ENCODE data around the gene KLHL17.

Gene KLHL17

DNA sequence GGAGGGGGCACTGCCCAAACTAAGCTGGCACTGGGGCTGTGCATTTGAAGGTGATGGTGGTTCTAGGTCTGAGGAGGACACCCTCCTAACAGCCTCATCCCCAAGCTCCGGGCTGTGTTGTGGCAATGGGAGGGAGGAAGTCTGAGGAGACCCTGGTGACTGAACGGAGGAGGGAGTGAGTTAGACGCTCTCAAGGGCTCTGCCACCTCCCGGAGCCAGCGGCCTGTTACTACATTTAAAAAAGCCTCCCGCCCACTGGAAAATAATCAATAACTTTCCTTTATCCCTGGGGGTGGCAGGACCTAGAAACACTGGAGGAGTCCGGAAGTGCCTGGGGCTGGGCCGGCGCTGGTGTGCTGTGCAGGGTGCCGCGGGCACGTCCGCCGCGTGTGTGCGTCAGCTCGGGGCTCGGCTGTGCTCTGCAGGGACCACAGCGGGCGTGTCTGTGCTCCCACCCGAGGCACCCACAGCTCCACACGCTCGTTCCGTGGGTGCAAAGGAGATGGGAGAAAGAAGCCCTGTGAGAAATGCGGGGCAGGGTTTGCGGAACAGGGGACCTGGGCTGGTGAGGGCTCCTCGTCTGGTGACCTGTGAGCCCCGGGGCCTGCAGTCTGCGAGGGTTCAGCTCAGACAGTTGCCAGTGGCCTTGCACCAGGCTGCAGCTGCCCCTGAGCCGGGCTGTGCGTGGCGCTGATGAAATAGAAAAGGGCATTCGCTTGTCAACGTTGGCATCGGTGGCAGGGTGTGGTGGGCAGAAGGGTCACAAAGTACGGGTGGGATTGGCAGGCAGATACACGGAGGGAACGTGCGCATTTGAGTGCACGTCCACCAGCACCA is 31.3 kb upstream of the KLHL17 start:
- H3K27ac Mint-ChIP-seq = no peak overlapping the region
- H3K9me3 Mint-ChIP-seq = no peaks in the 10 kb centered on the region
- H3K27me3 Mint-ChIP-seq = peaks cover 92% of the 10 kb centered on the region
- CTCF ChIA-PET = interaction anchor here (0.7 kb wide), 1 partner anchor 17 kb away, joined by 3 read pairs; no protein-coding TSS in a partner anchor
- H3K4me1 Mint-ChIP-seq = peaks cover 3% of the 10 kb centered on the region
- no peak for DNase-seq
- H3K4me3 Mint-ChIP-seq = no peak overlapping the region
- H3K36me3 Mint-ChIP-seq = no peaks in the 10 kb centered on the region

DNA sequence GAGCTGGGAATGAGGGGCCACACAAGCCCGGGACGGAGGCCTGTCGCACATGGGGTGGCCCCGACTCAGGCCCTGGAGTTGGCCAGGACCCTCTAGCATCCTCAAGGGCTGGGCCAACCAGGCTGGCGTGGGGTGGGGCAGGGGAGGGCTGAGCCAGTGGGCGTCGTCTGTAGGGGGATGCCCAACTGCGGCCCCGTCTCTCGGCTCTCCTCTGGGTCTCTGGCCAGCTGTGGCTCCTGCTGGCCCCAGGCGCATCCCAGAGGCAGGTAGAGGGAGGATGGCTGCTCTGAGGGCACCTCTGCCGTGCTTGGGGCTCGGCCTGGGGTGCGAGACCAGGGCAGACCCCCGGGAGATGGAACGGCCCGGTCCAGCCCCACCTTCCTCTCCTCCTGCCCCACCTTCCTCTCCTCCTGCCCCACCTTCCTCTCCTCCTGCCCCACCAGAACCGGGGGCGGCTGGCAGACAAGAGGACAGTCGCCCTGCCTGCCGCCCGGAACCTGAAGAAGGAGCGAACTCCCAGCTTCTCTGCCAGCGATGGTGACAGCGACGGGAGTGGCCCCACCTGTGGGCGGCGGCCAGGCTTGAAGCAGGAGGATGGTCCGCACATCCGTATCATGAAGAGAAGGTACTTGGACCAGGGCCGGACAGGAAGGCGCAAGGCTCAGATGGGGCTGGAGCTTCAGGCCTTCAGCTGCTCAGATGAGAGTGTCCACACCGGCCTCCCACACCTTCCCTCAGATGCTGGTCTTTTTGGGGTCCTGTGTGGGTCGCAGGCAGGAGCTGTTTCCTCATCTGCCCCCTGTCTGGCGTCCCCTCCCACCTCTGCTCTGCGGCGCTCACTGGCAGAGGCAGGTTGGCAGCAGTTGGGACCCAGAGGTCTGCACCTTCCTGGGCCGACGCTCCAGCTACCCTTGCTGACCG is 30.4 kb upstream of the KLHL17 start:
- Mint-ChIP-seq H3K4me3 (no peak overlapping the region), H3K4me1 (peaks cover 3% of the 10 kb centered on the region), H3K9me3 (no peaks in the 10 kb centered on the region), H3K27ac (no peak overlapping the region), H3K27me3 (peaks cover 89% of the 10 kb centered on the region), H3K36me3 (no peaks in the 10 kb centered on the region)
- CTCF ChIA-PET = interaction anchor here (0.7 to 1.8 kb wide), 3 partner anchors 9 to 16 kb away, joined by 3 to 5 read pairs (median 4); no protein-coding TSS in a partner anchor
- DNase-seq = no peak

- Mint-ChIP-seq H3K4me3 (no peak overlapping the region), H3K4me1 (peaks cover 3% of the 10 kb centered on the region), H3K27ac (no peak overlapping the region), H3K9me3 (no peaks in the 10 kb centered on the region), H3K36me3 (no peaks in the 10 kb centered on the region), H3K27me3 (peaks cover 89% of the 10 kb centered on the region)
- DNase-seq = no peak
- CTCF ChIA-PET = interaction anchor here (1.3 to 1.8 kb wide), 2 partner anchors 9 to 10 kb away, joined by 4 to 5 read pairs; no protein-coding TSS in a partner anchor
These were observed 29.7 kb upstream of the KLHL17 start for GRCh38 chr1:930633-931138.

GRCh38 chr1:931380-932172 is 28.8 kb upstream of the KLHL17 start:
- no peaks in the 10 kb centered on the region for H3K36me3 Mint-ChIP-seq

GRCh38 chr1:932173-932510 is 28.2 kb upstream of the KLHL17 start:
- H3K4me3 Mint-ChIP-seq = no peak overlapping the region
- peaks cover 89% of the 10 kb centered on the region for H3K27me3 Mint-ChIP-seq
- no peak for DNase-seq
- CTCF ChIA-PET = no interaction called here
- no peaks in the 10 kb centered on the region for H3K36me3 Mint-ChIP-seq
- H3K27ac Mint-ChIP-seq = no peak overlapping the region
- H3K4me1 Mint-ChIP-seq = no peaks in the 10 kb centered on the region
- no peaks in the 10 kb centered on the region for H3K9me3 Mint-ChIP-seq

More at GRCh38 chr1:931380-932172, 28.8 kb upstream of the KLHL17 start:
- no peak overlapping the region for H3K27ac Mint-ChIP-seq
- peaks cover 89% of the 10 kb centered on the region for H3K27me3 Mint-ChIP-seq
- DNase-seq = no peak
- CTCF ChIA-PET = interaction anchor here (1.3 to 1.8 kb wide), 2 partner anchors 8 to 9 kb away, joined by 4 to 5 read pairs; no protein-coding TSS in a partner anchor
- no peak overlapping the region for H3K4me3 Mint-ChIP-seq
- no peaks in the 10 kb centered on the region for H3K4me1 Mint-ChIP-seq
- H3K9me3 Mint-ChIP-seq = no peaks in the 10 kb centered on the region

- no peak overlapping the region for H3K4me3 Mint-ChIP-seq
- peaks cover 87% of the 10 kb centered on the region for H3K27me3 Mint-ChIP-seq
- CTCF ChIA-PET = no interaction called here
- no peaks in the 10 kb centered on the region for H3K36me3 Mint-ChIP-seq
- no peak for DNase-seq
- H3K4me1 Mint-ChIP-seq = no peaks in the 10 kb centered on the region
- no peaks in the 10 kb centered on the region for H3K9me3 Mint-ChIP-seq
- H3K27ac Mint-ChIP-seq = no peak overlapping the region
These were observed 27.4 kb upstream of the KLHL17 start for GRCh38 chr1:932776-933602.

DNA sequence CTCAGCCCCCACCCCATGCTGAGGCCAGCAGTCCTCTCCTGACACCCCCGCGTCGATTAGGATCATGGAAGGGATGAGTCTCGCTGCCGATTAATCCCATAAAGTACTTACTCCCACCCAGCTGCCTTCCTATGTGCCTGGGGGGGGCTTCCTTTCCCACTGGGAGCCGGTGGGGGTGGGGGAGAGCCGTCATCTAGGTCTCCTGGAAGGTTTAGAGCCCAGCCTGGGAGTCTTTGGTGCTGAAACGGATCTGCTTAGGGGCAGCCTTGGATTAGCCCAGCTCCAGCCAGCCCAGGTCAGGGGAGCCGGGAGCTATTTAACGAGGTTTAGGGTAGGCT is 26.8 kb upstream of the KLHL17 start:
- Mint-ChIP-seq H3K4me1 (no peaks in the 10 kb centered on the region), H3K9me3 (no peaks in the 10 kb centered on the region), H3K27ac (no peak overlapping the region), H3K4me3 (no peak overlapping the region), H3K36me3 (no peaks in the 10 kb centered on the region), H3K27me3 (peaks cover 87% of the 10 kb centered on the region)
- CTCF ChIA-PET = no interaction called here
- DNase-seq = no peak

GRCh38 chr1:934991-935750 is 25.2 kb upstream of the KLHL17 start:
- H3K9me3 Mint-ChIP-seq = no peaks in the 10 kb centered on the region
- DNase-seq = no peak
- no peak overlapping the region for H3K4me3 Mint-ChIP-seq
- peaks cover 87% of the 10 kb centered on the region for H3K27me3 Mint-ChIP-seq
- no peak overlapping the region for H3K27ac Mint-ChIP-seq
- H3K36me3 Mint-ChIP-seq = no peaks in the 10 kb centered on the region
- CTCF ChIA-PET = no interaction called here
- no peaks in the 10 kb centered on the region for H3K4me1 Mint-ChIP-seq

GRCh38 chr1:935751-936231 is 24.6 kb upstream of the KLHL17 start:
- no peaks in the 10 kb centered on the region for H3K9me3 Mint-ChIP-seq
- CTCF ChIA-PET = no interaction called here
- no peak overlapping the region for H3K27ac Mint-ChIP-seq
- H3K36me3 Mint-ChIP-seq = no peaks in the 10 kb centered on the region
- H3K4me3 Mint-ChIP-seq = no peak overlapping the region
- DNase-seq = no peak
- H3K27me3 Mint-ChIP-seq = peaks cover 87% of the 10 kb centered on the region
- peaks cover 2% of the 10 kb centered on the region for H3K4me1 Mint-ChIP-seq

DNA sequence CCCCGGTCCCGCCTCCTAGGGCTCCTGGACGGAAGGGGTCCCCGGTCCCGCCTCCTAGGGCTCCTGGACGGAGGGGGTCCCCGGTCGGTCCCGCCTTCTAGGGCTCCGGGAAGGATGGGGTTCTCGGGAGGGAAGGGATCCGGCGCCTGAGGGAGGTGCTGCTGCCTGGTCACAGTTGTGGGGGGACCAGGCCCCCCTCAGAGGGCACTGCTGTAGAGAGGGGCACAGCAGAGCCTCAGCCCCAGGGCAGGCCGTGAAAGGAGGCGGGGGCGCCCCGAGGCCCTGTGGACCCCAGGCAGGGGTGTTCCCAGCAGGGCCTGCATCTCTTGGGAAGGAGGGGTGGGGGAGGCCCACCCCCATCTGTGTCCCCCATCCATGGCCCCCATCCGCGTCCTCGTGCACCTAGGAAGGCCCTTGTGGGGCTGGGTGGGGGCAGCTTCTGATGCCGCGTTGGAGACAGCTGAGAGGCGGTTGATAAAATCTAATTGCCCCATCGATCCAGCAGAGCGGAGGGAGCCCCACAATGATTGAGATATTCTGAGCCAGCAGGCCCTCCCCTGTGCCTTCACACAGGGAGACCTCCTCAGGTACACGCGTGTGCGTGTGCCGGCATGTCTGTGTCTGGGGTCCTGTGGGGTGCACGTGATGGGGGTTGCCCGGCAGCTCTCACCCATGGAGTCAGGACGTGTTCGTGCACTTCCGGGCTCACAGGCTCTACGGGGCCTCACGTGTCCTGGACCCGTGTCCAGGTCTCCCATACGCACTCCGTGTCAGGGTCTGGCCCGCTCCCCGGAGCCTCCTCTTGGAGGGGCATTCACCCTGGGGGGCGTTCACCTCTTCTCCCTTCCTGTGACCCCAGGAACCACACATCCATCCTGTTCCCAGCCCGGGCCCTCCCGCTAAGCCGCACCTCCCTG is 23.8 kb upstream of the KLHL17 start:
- CTCF ChIA-PET = no interaction called here

DNA sequence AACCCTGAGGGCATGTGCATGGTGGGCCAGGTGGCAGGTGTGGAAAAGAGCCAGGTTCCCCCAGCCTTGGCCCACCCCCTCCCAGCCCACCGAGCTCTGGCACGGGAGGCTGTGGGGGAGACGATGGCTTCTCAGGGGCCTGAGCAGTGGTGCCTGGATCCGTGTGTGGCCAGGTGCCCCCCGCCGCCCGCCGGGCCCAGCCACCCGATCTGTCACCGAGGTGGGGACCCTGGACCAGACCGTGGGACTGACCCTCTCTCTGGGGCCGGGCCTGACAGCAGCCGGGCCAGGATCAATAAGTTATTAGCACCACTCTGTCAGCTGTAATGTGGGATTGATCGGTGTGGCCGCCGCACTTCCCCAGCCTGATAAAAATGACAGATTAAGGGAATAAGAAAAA is 22.9 kb upstream of the KLHL17 start:
- no peaks in the 10 kb centered on the region for H3K36me3 Mint-ChIP-seq
- no peaks in the 10 kb centered on the region for H3K9me3 Mint-ChIP-seq
- no peak for DNase-seq
- H3K27ac Mint-ChIP-seq = no peak overlapping the region
- peaks cover 7% of the 10 kb centered on the region for H3K4me1 Mint-ChIP-seq
- no peak overlapping the region for H3K4me3 Mint-ChIP-seq
- CTCF ChIA-PET = interaction anchor here (1.0 to 1.3 kb wide), 3 partner anchors 35 to 76 kb away, joined by 3 to 5 read pairs (median 4); partner anchors contain the start of gene ISG15
- H3K27me3 Mint-ChIP-seq = peaks cover 84% of the 10 kb centered on the region

More for the DNA sequence above, 23.8 kb upstream of the KLHL17 start:
- DNase-seq = no peak
- no peak overlapping the region for H3K4me3 Mint-ChIP-seq
- H3K27me3 Mint-ChIP-seq = peaks cover 88% of the 10 kb centered on the region
- no peaks in the 10 kb centered on the region for H3K36me3 Mint-ChIP-seq
- peaks cover 7% of the 10 kb centered on the region for H3K4me1 Mint-ChIP-seq
- no peak overlapping the region for H3K27ac Mint-ChIP-seq
- no peaks in the 10 kb centered on the region for H3K9me3 Mint-ChIP-seq

Data from activated naive CD4-positive, alpha-beta T cell treated with anti-CD3 and anti-CD28 coated beads, Interleukin-2, amount 10 ng/mL, durations not matched to agents 7 days and 5 days (primary cell).